ENCODE data around the gene CGB5.

CGB5 gene

DNA sequence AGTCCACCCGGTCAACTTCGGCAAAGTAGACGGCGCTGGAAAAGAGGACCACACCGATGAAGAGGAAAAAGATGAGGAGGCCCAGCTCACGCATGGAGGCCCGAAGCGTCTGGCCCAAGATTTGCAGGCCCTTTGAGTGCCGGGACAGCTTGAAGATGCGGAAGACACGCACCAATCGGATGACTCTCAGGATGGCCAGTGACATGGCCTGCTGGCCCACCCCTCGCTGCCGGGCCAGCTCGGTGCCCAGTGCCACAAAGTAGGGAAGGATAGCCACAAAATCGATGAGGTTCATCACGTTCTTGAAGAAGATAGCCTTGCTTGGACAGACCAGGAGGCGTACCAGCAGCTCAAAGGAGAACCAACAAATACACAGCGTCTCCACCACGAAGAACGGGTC lies 26.8 kb downstream of the CGB5 start:
- TF ChIP-seq NFIC (IDR thresholded peaks at IDR 0.05) (no peak), ZBTB7A (IDR thresholded peaks at IDR 0.05; ENCODE audit: low read depth) (no peak), RAD21 (IDR thresholded peaks at IDR 0.05; ENCODE audit: low read depth) (no peak), USF1 (IDR thresholded peaks at IDR 0.05) (no peak), TEAD4 (IDR thresholded peaks at IDR 0.05) (no peak), CREB1 (IDR thresholded peaks at IDR 0.05; ENCODE audit: low read depth) (no peak), REST (IDR thresholded peaks at IDR 0.05; ENCODE audit: low read depth) (no peak), CEBPB (IDR thresholded peaks at IDR 0.05) (no peak), TCF12 (IDR thresholded peaks at IDR 0.05; ENCODE audit: low read depth) (no peak), MAX (IDR thresholded peaks at IDR 0.05) (no peak)

DNA sequence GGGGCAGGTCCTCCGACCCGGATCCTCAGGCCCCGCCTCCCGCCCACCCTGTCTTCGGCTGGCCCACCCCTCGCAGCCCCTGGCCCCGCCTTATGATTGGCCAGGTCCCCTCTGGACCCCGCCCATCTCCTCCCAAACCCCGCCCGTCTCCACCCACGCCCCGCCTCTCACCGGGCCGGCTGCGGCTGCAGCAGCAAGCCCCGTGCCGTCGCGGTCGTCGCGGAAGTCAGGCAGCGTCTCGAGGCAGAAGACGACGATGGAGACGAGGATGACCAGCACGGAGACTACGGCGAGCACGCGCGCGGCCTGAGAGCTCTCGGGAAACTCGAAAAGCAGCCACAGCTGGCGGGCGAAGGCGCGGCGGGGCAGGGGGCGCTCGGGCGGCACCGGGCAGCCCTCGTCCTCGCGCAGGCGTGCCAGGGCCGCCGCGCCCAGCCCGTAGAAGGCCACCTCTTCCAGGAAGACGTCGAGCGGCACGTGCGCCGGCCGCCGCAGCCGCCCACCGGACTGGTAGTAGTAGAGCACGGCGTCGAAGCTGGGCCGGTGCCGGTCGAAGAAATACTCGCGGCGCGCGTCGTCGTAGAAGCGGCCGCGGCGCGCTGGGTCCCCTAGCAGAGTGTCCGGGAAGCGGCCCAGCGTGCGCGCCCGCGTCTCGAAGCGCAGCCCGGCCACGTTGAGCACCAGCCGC lies 28.4 kb downstream of the CGB5 start:
- TF ChIP-seq MAX (IDR thresholded peaks at IDR 0.05) (peak; percentile 84), NFIC (IDR thresholded peaks at IDR 0.05) (no peak), ZBTB7A (IDR thresholded peaks at IDR 0.05; ENCODE audit: low read depth) (peak; percentile 60; the same call in 1 of the 2 replicates), REST (IDR thresholded peaks at IDR 0.05; ENCODE audit: low read depth) (no peak)

DNA sequence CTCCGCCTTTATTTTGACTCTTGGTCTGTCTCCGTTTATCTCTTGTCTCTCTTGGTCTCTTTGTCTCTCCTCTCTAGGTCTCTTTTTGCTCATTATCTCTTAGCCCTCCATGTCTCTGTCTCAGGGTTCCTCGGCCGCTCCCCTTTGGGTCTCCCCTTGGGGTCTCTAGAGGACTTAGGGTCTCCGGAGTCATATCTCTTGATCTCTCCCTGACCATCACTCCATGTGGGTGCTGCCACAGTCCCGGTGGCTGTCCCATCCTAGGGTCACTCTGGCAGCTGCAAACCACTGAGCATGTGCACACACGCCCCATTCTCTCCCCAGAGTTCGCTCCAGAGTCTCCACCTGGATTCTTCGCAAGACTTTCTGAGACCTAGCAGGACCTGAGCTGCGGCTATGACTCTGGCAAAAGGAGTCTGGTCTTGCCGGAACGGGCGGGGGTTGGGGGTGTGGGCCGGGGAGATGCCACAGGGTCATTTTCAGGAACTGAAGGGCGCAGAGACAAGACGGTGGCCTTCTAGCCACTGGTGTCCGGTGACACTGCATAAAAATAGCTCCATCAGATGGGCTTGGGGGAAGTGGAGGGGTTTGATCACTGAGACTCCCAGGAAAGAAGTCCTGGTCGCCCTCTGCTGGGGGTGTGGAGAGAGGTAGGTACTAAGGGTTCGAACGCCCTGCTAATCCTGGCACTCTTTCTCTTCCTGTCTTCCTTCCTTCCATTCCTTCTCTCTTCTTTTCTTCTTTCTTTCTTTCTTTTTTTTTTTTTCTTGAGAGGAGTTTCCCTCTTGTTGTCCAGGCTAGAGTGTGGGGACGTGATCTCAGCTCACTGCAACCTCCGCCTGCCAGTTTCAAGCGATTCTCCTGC lies 30.1 kb downstream of the CGB5 start:
- TF ChIP-seq RAD21 (IDR thresholded peaks at IDR 0.05; ENCODE audit: low read depth) (peak; percentile 19; the same call in 1 of the 2 replicates), ZBTB7A (IDR thresholded peaks at IDR 0.05; ENCODE audit: low read depth) (no peak)

- TF ChIP-seq RAD21 (IDR thresholded peaks at IDR 0.05; ENCODE audit: low read depth): peak; percentile 64
Measured at GRCh38 chr19:49074869-49075268, 31.2 kb downstream of the CGB5 start.

DNA sequence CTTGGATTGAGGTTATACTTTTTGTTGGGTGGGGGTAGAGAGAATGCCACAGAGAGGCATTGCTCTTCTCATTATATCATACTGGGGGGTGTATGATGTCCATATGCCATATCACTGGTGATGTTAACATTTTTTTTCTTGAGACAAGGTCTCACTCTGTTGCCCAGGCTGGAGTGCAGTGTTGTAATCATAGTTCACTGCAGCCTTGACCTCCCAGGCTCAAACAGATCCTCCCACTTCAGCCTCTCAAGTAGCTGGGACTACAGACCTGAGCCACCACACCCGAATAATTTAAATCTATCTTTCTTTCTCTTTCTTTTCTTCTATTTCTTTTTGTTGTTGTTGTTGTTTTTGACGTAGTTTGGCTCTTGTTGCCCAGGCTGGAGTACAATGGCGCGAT lies 36.7 kb downstream of the CGB5 start:
- TF ChIP-seq MAX (IDR thresholded peaks at IDR 0.05): no peak
- no peak for TF ChIP-seq YY1 (IDR thresholded peaks at IDR 0.05; ENCODE audit: low read depth)
- TF ChIP-seq TEAD4 (IDR thresholded peaks at IDR 0.05): no peak
- no peak for TF ChIP-seq RAD21 (IDR thresholded peaks at IDR 0.05; ENCODE audit: low read depth)

- no peak for TF ChIP-seq CEBPB (IDR thresholded peaks at IDR 0.05)
- TF ChIP-seq YY1 (IDR thresholded peaks at IDR 0.05; ENCODE audit: low read depth): no peak
- no peak for TF ChIP-seq MAX (IDR thresholded peaks at IDR 0.05)
- no peak for TF ChIP-seq FOXM1 (IDR thresholded peaks at IDR 0.05; ENCODE audit: borderline replicate concordance, low read depth)
- no peak for TF ChIP-seq ZBTB7A (IDR thresholded peaks at IDR 0.05; ENCODE audit: low read depth)
- TF ChIP-seq EP300 (IDR thresholded peaks at IDR 0.05; ENCODE audit: borderline replicate concordance): no peak
- no peak for TF ChIP-seq TAF1 (IDR thresholded peaks at IDR 0.05; ENCODE audit: low read depth)
- TF ChIP-seq EGR1 (IDR thresholded peaks at IDR 0.05): no peak
- no peak for TF ChIP-seq RAD21 (IDR thresholded peaks at IDR 0.05; ENCODE audit: low read depth)
- no peak for TF ChIP-seq TEAD4 (IDR thresholded peaks at IDR 0.05)
- TF ChIP-seq REST (IDR thresholded peaks at IDR 0.05; ENCODE audit: low read depth): no peak
- no peak for TF ChIP-seq NFIC (IDR thresholded peaks at IDR 0.05)
- TF ChIP-seq CREB1 (IDR thresholded peaks at IDR 0.05; ENCODE audit: low read depth): no peak
- TF ChIP-seq USF1 (IDR thresholded peaks at IDR 0.05): no peak
- no peak for TF ChIP-seq TCF12 (IDR thresholded peaks at IDR 0.05; ENCODE audit: low read depth)
Measured at GRCh38 chr19:49081273-49081672, 37.6 kb downstream of the CGB5 start.
